OCI-LY1 (cell line): ENCODE results near the gene INPP5A.

Experiments
- H2AFZ ChIP-seq: fragments of 200-600 bp; sonication (generic), shearing (Covaris generic); 2 replicates; pipeline ENCODE4 v1.6.0; 2014; ENCODE audit warnings: antibody characterized with exemption, mild to moderate bottlenecking, low read length
- H3F3A ChIP-seq: fragments of 200-600 bp; sonication (generic), shearing (Covaris generic); 2 replicates; pipeline ENCODE4 v1.6.0; 2014; ENCODE audit warnings: mild to moderate bottlenecking, antibody characterized with exemption, low read length, moderate library complexity; ENCODE audit not compliant: insufficient read depth
- H3K27ac ChIP-seq: fragments of 200-600 bp; sonication (generic); 2 replicates; pipeline ENCODE4 v1.5.1; 2014; ENCODE audit warnings: low read length, mixed run types, mild to moderate bottlenecking, low read depth; ENCODE audit not compliant: poor library complexity, severe bottlenecking
- H3K27me3 ChIP-seq: fragments of 200-600 bp; sonication (generic); 2 replicates; pipeline ENCODE4 v1.6.0; 2014; ENCODE audit warnings: antibody characterized with exemption, mild to moderate bottlenecking, low read length, moderate library complexity; ENCODE audit not compliant: insufficient read depth
- H3K36me3 ChIP-seq: fragments of 200-600 bp; sonication (generic); 2 replicates; pipeline ENCODE4 v1.6.1; 2014; ENCODE audit warnings: mild to moderate bottlenecking, antibody characterized with exemption, low read length, moderate library complexity, mixed read lengths; ENCODE audit not compliant: insufficient read depth
- H3K4me1 ChIP-seq: fragments of 200-600 bp; sonication (generic); 2 replicates; pipeline ENCODE4 v1.5.1; 2014; ENCODE audit warnings: mild to moderate bottlenecking, low read length, moderate library complexity; ENCODE audit not compliant: insufficient read depth, severe bottlenecking
- H3K4me2 ChIP-seq: fragments of 200-600 bp; sonication (generic), shearing (Covaris generic); 2 replicates; pipeline ENCODE4 v1.6.1; 2014; ENCODE audit warnings: low read length
- H3K4me3 ChIP-seq: fragments of 200-600 bp; sonication (generic); 2 replicates; pipeline ENCODE4 v1.5.1; 2014; ENCODE audit warnings: low read length, low read depth, mild to moderate bottlenecking, mixed read lengths; ENCODE audit not compliant: poor library complexity, severe bottlenecking
- H3K79me2 ChIP-seq: fragments of 200-600 bp; shearing (Covaris generic); 2 replicates; pipeline ENCODE4 v1.6.1; 2016; ENCODE audit warnings: mixed run types, low read length, mixed read lengths; ENCODE audit not compliant: insufficient read depth
- H3K9ac ChIP-seq: fragments of 200-600 bp; sonication (generic), shearing (Covaris generic); 2 replicates; pipeline ENCODE4 v1.6.1; 2014; ENCODE audit warnings: mild to moderate bottlenecking, low read length, mixed read lengths
- H3K9me2 ChIP-seq: fragments of 200-600 bp; sonication (generic), shearing (Covaris generic); 2 replicates; pipeline ENCODE4 v1.6.1; 2014; ENCODE audit warnings: low read depth, mild to moderate bottlenecking, low read length, mixed read lengths
- H3K9me3 ChIP-seq: fragments of 200-600 bp; shearing (Covaris generic); 2 replicates; pipeline ENCODE4 v1.6.1; 2014; ENCODE audit warnings: low read length, mixed read lengths
- H4K20me1 ChIP-seq: fragments of 200-600 bp; sonication (generic), shearing (Covaris generic); 2 replicates; pipeline ENCODE4 v1.6.0; 2016; ENCODE audit warnings: mild to moderate bottlenecking, low read length; ENCODE audit not compliant: insufficient read depth
- CTCF ChIP-seq: fragments of 200-600 bp; sonication (generic), shearing (Covaris generic); IDR thresholded peaks from 2 replicates; pipeline ENCODE4 v1.5.1; 2017; ENCODE audit warnings: mild to moderate bottlenecking, antibody characterized with exemption, low read length, moderate library complexity, mixed read lengths
- EZH2 ChIP-seq: fragments of 200-600 bp; sonication (generic), shearing (Covaris generic); IDR thresholded peaks from 2 replicates; pipeline ENCODE4 v1.8.0; 2017; ENCODE audit warnings: borderline replicate concordance, mixed run types, mild to moderate bottlenecking, antibody characterized with exemption, low read length, moderate library complexity, mixed read lengths

INPP5A gene

GRCh38 chr10:132732518-132732917 lies 194.9 kb downstream of the INPP5A start:
- H3K27me3 ChIP-seq, result no peaks in the 10 kb centered on the region
- no peak overlapping the region for H3K9ac ChIP-seq
- H3K27ac ChIP-seq, result no peak overlapping the region
- H3F3A ChIP-seq, result no peaks in the 10 kb centered on the region
- TF ChIP-seq CTCF, result no peak
- TF ChIP-seq EZH2, result no peak
- H3K36me3 ChIP-seq, result no peaks in the 10 kb centered on the region
- no peaks in the 10 kb centered on the region for H3K9me3 ChIP-seq
- H3K9me2 ChIP-seq, result no peaks in the 10 kb centered on the region
- no peak overlapping the region for H3K4me3 ChIP-seq
- H3K4me1 ChIP-seq, result no peaks in the 10 kb centered on the region
- no peak overlapping the region for H3K4me2 ChIP-seq
- H3K79me2 ChIP-seq, result no peaks in the 10 kb centered on the region
- no peak overlapping the region for H2AFZ ChIP-seq
- no peaks in the 10 kb centered on the region for H4K20me1 ChIP-seq

GRCh38 chr10:132733926-132734325 lies 196.3 kb downstream of the INPP5A start:
- no peaks in the 10 kb centered on the region for H3K27me3 ChIP-seq
- no peaks in the 10 kb centered on the region for H3F3A ChIP-seq
- no peaks in the 10 kb centered on the region for H3K9me2 ChIP-seq
- no peaks in the 10 kb centered on the region for H3K79me2 ChIP-seq
- no peak overlapping the region for H3K4me3 ChIP-seq
- H3K4me1 ChIP-seq, result no peaks in the 10 kb centered on the region
- no peaks in the 10 kb centered on the region for H3K9me3 ChIP-seq
- no peak overlapping the region for H3K4me2 ChIP-seq
- no peaks in the 10 kb centered on the region for H3K36me3 ChIP-seq
- H2AFZ ChIP-seq, result no peak overlapping the region
- H3K9ac ChIP-seq, result no peak overlapping the region
- no peaks in the 10 kb centered on the region for H4K20me1 ChIP-seq
- H3K27ac ChIP-seq, result no peak overlapping the region
- TF ChIP-seq CTCF, result no peak
- no peak for TF ChIP-seq EZH2

GRCh38 chr10:132735341-132735775 lies 197.8 kb downstream of the INPP5A start:
- Histone ChIP-seq H3K79me2 (no peaks in the 10 kb centered on the region), H3F3A (no peaks in the 10 kb centered on the region), H3K27ac (no peak overlapping the region), H3K9ac (no peak overlapping the region), H3K9me2 (no peaks in the 10 kb centered on the region), H4K20me1 (no peaks in the 10 kb centered on the region), H3K36me3 (no peaks in the 10 kb centered on the region), H3K27me3 (no peaks in the 10 kb centered on the region), H3K4me3 (no peak overlapping the region), H3K4me2 (no peak overlapping the region), H3K9me3 (no peaks in the 10 kb centered on the region), H3K4me1 (no peaks in the 10 kb centered on the region), H2AFZ (no peak overlapping the region)
- TF ChIP-seq CTCF (no peak), EZH2 (no peak)
